Activated naive CD8-positive, alpha-beta T cell treated with anti-CD3 and anti-CD28 coated beads, Interleukin-2, amount 50 U/mL, for 24 hours (primary cell): Measurements from ENCODE around the gene RRH.
"Not testable (repeated sequence)": the region's sequence is repeated elsewhere in the genome, so short reads cannot be mapped to it uniquely, and the experiment has no call there.

Experiments used
- ATAC-seq: fragments of 150-1000 bp; cut with Tn5 transposase; one replicate; pipeline ENCODE4 v1.10.0; 2021
- DNase-seq: peaks from one replicate; pipeline ENCODE4 v3.0.0; 2021
- H3K27ac Mint-ChIP-seq: one replicate; pipeline ENCODE4 v1.8.0; 2021; ENCODE audit warnings: mild to moderate bottlenecking, mixed read lengths
- H3K27me3 Mint-ChIP-seq: one replicate; pipeline ENCODE4 v1.8.0; 2021; ENCODE audit warnings: mixed read lengths
- H3K36me3 Mint-ChIP-seq: one replicate; pipeline ENCODE4 v1.8.0; 2021; ENCODE audit warnings: low read depth, mixed read lengths
- H3K4me1 Mint-ChIP-seq: one replicate; pipeline ENCODE4 v1.8.0; 2021; ENCODE audit warnings: mixed read lengths
- H3K4me3 Mint-ChIP-seq: one replicate; pipeline ENCODE4 v1.8.0; 2021; ENCODE audit warnings: mild to moderate bottlenecking, moderate library complexity, mixed read lengths
- H3K9me3 Mint-ChIP-seq: one replicate; pipeline ENCODE4 v1.8.0; 2021; ENCODE audit warnings: mixed read lengths

The RRH gene

GRCh38 chr4:109827672-109828071, at the start of gene RRH:
Gene RRH, plus strand, starts transcription at chr4:109827972. Its CDS starts 56 bp downstream, at chr4:109828028.
- H3K36me3 Mint-ChIP-seq: peaks cover 19% of the 10 kb centered on the region
- no peak within 1 kb of the TSS for H3K4me3 Mint-ChIP-seq
- peaks cover 3% of the 10 kb centered on the region for H3K4me1 Mint-ChIP-seq
- DNase-seq (no peak), ATAC-seq (no peak)
- H3K9me3 Mint-ChIP-seq: no peaks in the 10 kb centered on the region
- H3K27ac Mint-ChIP-seq: no peak within 1 kb of the TSS
- H3K27me3 Mint-ChIP-seq: no peaks in the 10 kb centered on the region

- H3K27me3 Mint-ChIP-seq, DNase-seq, ATAC-seq, H3K4me3 Mint-ChIP-seq, H3K4me1 Mint-ChIP-seq, H3K27ac Mint-ChIP-seq, H3K9me3 Mint-ChIP-seq, H3K36me3 Mint-ChIP-seq: not testable (repeated sequence)
Measured at GRCh38 chr4:109782092-109782491, 45.7 kb upstream of the RRH start.

- ATAC-seq (no peak), DNase-seq (no peak)
- peaks cover 17% of the 10 kb centered on the region for H3K9me3 Mint-ChIP-seq
- no peak overlapping the region for H3K4me3 Mint-ChIP-seq
- H3K36me3 Mint-ChIP-seq: peaks cover 2% of the 10 kb centered on the region
- no peaks in the 10 kb centered on the region for H3K4me1 Mint-ChIP-seq
- H3K27me3 Mint-ChIP-seq: peaks cover 2% of the 10 kb centered on the region
- no peak overlapping the region for H3K27ac Mint-ChIP-seq
Measured at GRCh38 chr4:109786846-109787245, 40.9 kb upstream of the RRH start.

- peaks cover 2% of the 10 kb centered on the region for H3K36me3 Mint-ChIP-seq
- H3K27me3 Mint-ChIP-seq: peaks cover 2% of the 10 kb centered on the region
- peaks cover 17% of the 10 kb centered on the region for H3K9me3 Mint-ChIP-seq
- ATAC-seq (no peak), DNase-seq (no peak)
- H3K4me3 Mint-ChIP-seq: no peak overlapping the region
- H3K27ac Mint-ChIP-seq: no peak overlapping the region
- no peaks in the 10 kb centered on the region for H3K4me1 Mint-ChIP-seq
Measured at GRCh38 chr4:109787807-109788206, 40.0 kb upstream of the RRH start.

GRCh38 chr4:109795059-109795458, 32.7 kb upstream of the RRH start:
- Mint-ChIP-seq H3K4me3 (no peak overlapping the region), H3K36me3 (peaks cover 5% of the 10 kb centered on the region), H3K9me3 (peaks cover 21% of the 10 kb centered on the region), H3K27ac (no peak overlapping the region), H3K27me3 (peaks cover 6% of the 10 kb centered on the region), H3K4me1 (no peaks in the 10 kb centered on the region)
- no peak for ATAC-seq
- no peak for DNase-seq

GRCh38 chr4:109798866-109799265, 28.9 kb upstream of the RRH start:
- Mint-ChIP-seq H3K27me3 (peaks cover 6% of the 10 kb centered on the region), H3K36me3 (peaks cover 3% of the 10 kb centered on the region), H3K27ac (no peak overlapping the region), H3K4me3 (no peak overlapping the region), H3K9me3 (peaks cover 14% of the 10 kb centered on the region), H3K4me1 (no peaks in the 10 kb centered on the region)
- ATAC-seq (no peak), DNase-seq (no peak)

- ATAC-seq: no peak
- H3K27me3 Mint-ChIP-seq: peaks cover 2% of the 10 kb centered on the region
- no peak for DNase-seq
- H3K36me3 Mint-ChIP-seq: no peaks in the 10 kb centered on the region
- H3K9me3 Mint-ChIP-seq: peaks cover 4% of the 10 kb centered on the region
- no peak overlapping the region for H3K4me3 Mint-ChIP-seq
- no peak overlapping the region for H3K27ac Mint-ChIP-seq
- H3K4me1 Mint-ChIP-seq: no peaks in the 10 kb centered on the region
Measured at GRCh38 chr4:109801099-109801789, 26.5 kb upstream of the RRH start.

- DNase-seq (no peak), ATAC-seq (no peak)
- no peaks in the 10 kb centered on the region for H3K4me1 Mint-ChIP-seq
- no peak within 1 kb of the TSS for H3K27ac Mint-ChIP-seq
- H3K4me3 Mint-ChIP-seq: no peak within 1 kb of the TSS
- no peaks in the 10 kb centered on the region for H3K9me3 Mint-ChIP-seq
- no peaks in the 10 kb centered on the region for H3K36me3 Mint-ChIP-seq
- peaks cover 2% of the 10 kb centered on the region for H3K27me3 Mint-ChIP-seq
Measured at GRCh38 chr4:109801895-109802319, 25.9 kb upstream of the RRH start, which contains the start of gene CFI. Gene CFI, minus strand, starts transcription at chr4:109801999. Its CDS starts 28 bp downstream, at chr4:109801971.

GRCh38 chr4:109803924-109804571, 23.7 kb upstream of the RRH start:
- ATAC-seq (no peak), DNase-seq (no peak)
- no peaks in the 10 kb centered on the region for H3K4me1 Mint-ChIP-seq
- no peaks in the 10 kb centered on the region for H3K36me3 Mint-ChIP-seq
- H3K4me3 Mint-ChIP-seq: no peak overlapping the region
- no peaks in the 10 kb centered on the region for H3K27me3 Mint-ChIP-seq
- no peaks in the 10 kb centered on the region for H3K9me3 Mint-ChIP-seq
- no peak overlapping the region for H3K27ac Mint-ChIP-seq

- H3K9me3 Mint-ChIP-seq: no peaks in the 10 kb centered on the region
- DNase-seq (no peak), ATAC-seq (no peak)
- no peaks in the 10 kb centered on the region for H3K36me3 Mint-ChIP-seq
- no peak overlapping the region for H3K4me3 Mint-ChIP-seq
- no peaks in the 10 kb centered on the region for H3K27me3 Mint-ChIP-seq
- no peak overlapping the region for H3K27ac Mint-ChIP-seq
- peaks cover 1% of the 10 kb centered on the region for H3K4me1 Mint-ChIP-seq
Measured at GRCh38 chr4:109809655-109810054, 18.1 kb upstream of the RRH start.

- peaks cover 2% of the 10 kb centered on the region for H3K36me3 Mint-ChIP-seq
- H3K4me3 Mint-ChIP-seq: no peak overlapping the region
- H3K27ac Mint-ChIP-seq: no peak overlapping the region
- no peaks in the 10 kb centered on the region for H3K27me3 Mint-ChIP-seq
- H3K9me3 Mint-ChIP-seq: no peaks in the 10 kb centered on the region
- DNase-seq: no peak
- ATAC-seq: no peak
- H3K4me1 Mint-ChIP-seq: peaks cover 4% of the 10 kb centered on the region
Measured at GRCh38 chr4:109810552-109811387, 17.0 kb upstream of the RRH start.

- no peak overlapping the region for H3K4me3 Mint-ChIP-seq
- no peak overlapping the region for H3K27ac Mint-ChIP-seq
- peaks cover 10% of the 10 kb centered on the region for H3K4me1 Mint-ChIP-seq
- H3K36me3 Mint-ChIP-seq: peaks cover 7% of the 10 kb centered on the region
- no peaks in the 10 kb centered on the region for H3K9me3 Mint-ChIP-seq
- DNase-seq (no peak), ATAC-seq (no peak)
- no peaks in the 10 kb centered on the region for H3K27me3 Mint-ChIP-seq
Measured at GRCh38 chr4:109811707-109812106, 16.1 kb upstream of the RRH start.

GRCh38 chr4:109815151-109816081, 12.4 kb upstream of the RRH start, which contains the start of gene GAR1:
Gene GAR1, plus strand, starts transcription at chr4:109815762. Its CDS starts 403 bp downstream, at chr4:109816165.
- Mint-ChIP-seq H3K4me3 (peak within 1 kb of the TSS; percentile 98), H3K27me3 (no peaks in the 10 kb centered on the region), H3K9me3 (no peaks in the 10 kb centered on the region), H3K36me3 (peaks cover 39% of the 10 kb centered on the region), H3K4me1 (peaks cover 47% of the 10 kb centered on the region), H3K27ac (peak within 1 kb of the TSS; percentile 99)
- DNase-seq (peak; percentile 86), ATAC-seq (peak; percentile 97)

- Mint-ChIP-seq H3K4me1 (peaks cover 53% of the 10 kb centered on the region), H3K4me3 (peak overlapping the region; percentile 98), H3K36me3 (peaks cover 43% of the 10 kb centered on the region), H3K27ac (peak overlapping the region; percentile 99), H3K9me3 (no peaks in the 10 kb centered on the region), H3K27me3 (no peaks in the 10 kb centered on the region)
- DNase-seq (peak; percentile 46), ATAC-seq (no peak)
Measured at GRCh38 chr4:109816082-109816442, 11.7 kb upstream of the RRH start.
